Small intestine (tissue), 7 donors: Measurements from ENCODE around the gene PDPN. TPM values are rescaled to one million over a fixed set of nuclear protein-coding genes. Genes with fewer than 3 reads are reported as not detected.

Experiments
- DNase-seq, 2 donors: peaks; one replicate each; pipeline versions ENCODE4 v3.0.0 to v3.0.0-alpha.2; 2013
- FAIRE-seq: peaks from 2 replicates; lab custom pipeline; 2012; peaks lifted over from hg19 to GRCh38; lab: Jason Lieb, UNC
- H3K27ac ChIP-seq, 3 donors: one replicate each; pipeline ENCODE4 v1.5.1; 2013; ENCODE audit warnings: low read length in 2 of 3, mild to moderate bottlenecking in 2 of 3, control low read depth in 1 of 3, inconsistent platforms in 1 of 3, low read depth in 1 of 3, moderate library complexity in 1 of 3
- H3K27me3 ChIP-seq, 3 donors: one replicate each; pipeline ENCODE4 v1.6.1; 2013; ENCODE audit warnings: low read length in 3 of 3, inconsistent platforms in 1 of 3; ENCODE audit not compliant: control insufficient read depth in 3 of 3, insufficient read depth in 3 of 3
- H3K36me3 ChIP-seq, 3 donors: one replicate each; pipeline ENCODE4 v1.6.1; 2013; ENCODE audit warnings: low read length in 3 of 3, inconsistent platforms in 1 of 3, low read depth in 1 of 3, mild to moderate bottlenecking in 1 of 3, moderate library complexity in 1 of 3; ENCODE audit not compliant: control insufficient read depth in 3 of 3, insufficient read depth in 2 of 3
- H3K4me1 ChIP-seq, 3 donors: one replicate each; pipeline ENCODE4 v1.6.1; 2013; ENCODE audit warnings: low read length in 2 of 3, inconsistent platforms in 1 of 3, low read depth in 1 of 3, mild to moderate bottlenecking in 1 of 3, moderate library complexity in 1 of 3; ENCODE audit not compliant: control insufficient read depth in 3 of 3, insufficient read depth in 2 of 3
- H3K4me3 ChIP-seq, 3 donors: one replicate each; pipeline ENCODE4 v1.5.1; 2013; ENCODE audit warnings: low read length in 3 of 3, control low read depth in 1 of 3, inconsistent platforms in 1 of 3, low read depth in 1 of 3, mild to moderate bottlenecking in 1 of 3, moderate library complexity in 1 of 3
- H3K9me3 ChIP-seq, 2 donors: one replicate each; pipeline ENCODE4 v1.6.1; 2013; ENCODE audit warnings: low read depth in 1 of 2, low read length in 1 of 2; ENCODE audit not compliant: control insufficient read depth in 2 of 2, insufficient read depth in 1 of 2
- WGBS, 3 donors: extraction: QIAGEN DNeasy Blood & Tissue Kit; methylation state at CpG; one replicate each; pipeline ENCODE4 v1.1.7; 2013; 5-methylcytosine and 5-hydroxymethylcytosine counted together
- polyA plus RNA-seq, 4 donors: library from polyadenylated mRNA; stranded (reverse) in 3 of 4; unstranded in 1 of 4; fragments of 200-250 nt in 3 of 4; fragments of 120-200 nt in 1 of 4; gene quantifications; one replicate each; pipeline versions ENCODE4 v1.2.1 to v1.2.3, GENCODE V29; 2013
- donor health status: healthy with polysubstance abuse.
- donor health status: control.
- donor health status: control.
- donor health status: Bipolar disorder and iron deficiency.
- donor health status: healthy.

PDPN gene
- polyA plus RNA-seq, 4 donors: 0.89 to 18.7 (median 3.5) TPM

DNA sequence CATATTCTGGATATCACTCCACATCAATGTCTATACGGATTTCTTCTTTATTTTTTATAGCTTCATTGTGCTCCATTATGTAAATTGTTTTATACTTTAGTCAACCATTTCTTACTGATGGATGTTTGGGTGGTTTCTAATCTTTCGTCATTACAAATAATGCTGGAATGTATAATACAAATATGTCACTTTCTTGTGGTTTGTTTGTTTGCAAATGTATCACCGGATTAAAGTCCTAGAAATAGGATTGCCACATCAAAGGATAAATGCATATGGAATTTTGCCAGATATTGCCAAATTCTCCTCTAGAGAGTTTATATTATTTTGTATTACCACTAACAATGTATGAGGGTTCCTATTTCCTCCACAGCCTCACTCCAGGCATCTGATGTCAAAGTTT is 67.6 kb downstream of the PDPN start:
- no peak for FAIRE-seq
- H3K36me3 ChIP-seq: no peaks in the 10 kb centered on the region

DNA sequence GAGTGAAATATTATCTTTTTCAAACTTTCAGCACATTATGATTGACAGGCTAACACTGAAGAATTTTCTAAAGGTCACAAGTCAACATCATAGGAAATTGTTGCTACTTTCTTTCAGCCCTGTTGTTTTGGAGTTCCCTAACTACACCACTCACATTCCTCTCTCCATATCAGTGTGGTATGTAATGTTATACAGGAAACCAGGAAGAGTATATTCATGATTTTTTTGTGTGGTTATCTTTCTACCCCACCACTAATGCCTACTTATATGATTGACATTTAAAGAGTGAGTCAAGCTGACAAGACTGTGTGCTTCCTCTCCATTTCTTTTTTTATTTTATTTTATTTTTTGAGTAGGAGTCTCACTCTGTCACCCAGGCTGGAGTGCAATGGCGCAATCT is 68.6 kb downstream of the PDPN start:
- H3K4me1 ChIP-seq: no peaks in the 10 kb centered on the region
- H3K9me3 ChIP-seq: no peaks in the 10 kb centered on the region
- no peak overlapping the region for H3K27ac ChIP-seq
- FAIRE-seq: no peak
- H3K27me3 ChIP-seq: no peaks in the 10 kb centered on the region
- 95 to 97% (median 97%) methylated on average over 1 of the region's 1 CpG for WGBS, 3 donors
- DNase-seq: no peak
- H3K36me3 ChIP-seq: no peaks in the 10 kb centered on the region
- no peak overlapping the region for H3K4me3 ChIP-seq

More for the DNA sequence above, 67.6 kb downstream of the PDPN start:
- Histone ChIP-seq H3K27me3 (no peaks in the 10 kb centered on the region), H3K4me3 (no peak overlapping the region), H3K9me3 (no peaks in the 10 kb centered on the region), H3K27ac (no peak overlapping the region), H3K4me1 (no peaks in the 10 kb centered on the region)
- WGBS, 3 donors: 43 to 52% (median 51%) methylated on average over 3 of the region's 3 CpGs
- DNase-seq: no peak

- Histone ChIP-seq H3K36me3 (no peaks in the 10 kb centered on the region), H3K27ac (no peak overlapping the region), H3K9me3 (no peaks in the 10 kb centered on the region), H3K4me1 (peaks cover 0 to 4% (median 0%) of the 10 kb centered on the region in 3 donors), H3K27me3 (no peaks in the 10 kb centered on the region), H3K4me3 (no peak overlapping the region)
- FAIRE-seq: no peak
- 71 to 77% (median 74%) methylated on average over 5 of the region's 5 CpGs for WGBS, 3 donors
- DNase-seq: no peak
These were observed 77.9 kb downstream of the PDPN start for GRCh38 chr1:13661539-13661938.

- peaks cover 0 to 4% (median 0%) of the 10 kb centered on the region in 3 donors for H3K4me1 ChIP-seq
- no peaks in the 10 kb centered on the region for H3K9me3 ChIP-seq
- WGBS, 3 donors: 50 to 76% (median 75%) methylated on average over 4 of the region's 4 CpGs
- no peak overlapping the region for H3K4me3 ChIP-seq
- no peaks in the 10 kb centered on the region for H3K36me3 ChIP-seq
- no peak overlapping the region for H3K27ac ChIP-seq
- no peaks in the 10 kb centered on the region for H3K27me3 ChIP-seq
- FAIRE-seq (no peak), DNase-seq (no peak)
These were observed 78.9 kb downstream of the PDPN start for GRCh38 chr1:13662493-13662892.

GRCh38 chr1:13663969-13664368 is 80.3 kb downstream of the PDPN start:
- peaks cover 0 to 4% (median 0%) of the 10 kb centered on the region in 3 donors for H3K4me1 ChIP-seq
- no peaks in the 10 kb centered on the region for H3K27me3 ChIP-seq
- no peak for DNase-seq
- 34 to 62% (median 48%) methylated on average over 4 of the region's 4 CpGs for WGBS, 3 donors
- no peaks in the 10 kb centered on the region for H3K9me3 ChIP-seq
- H3K36me3 ChIP-seq: no peaks in the 10 kb centered on the region
- no peak overlapping the region for H3K4me3 ChIP-seq
- no peak overlapping the region for H3K27ac ChIP-seq
- no peak for FAIRE-seq

- Histone ChIP-seq H3K4me3 (no peak overlapping the region), H3K36me3 (no peaks in the 10 kb centered on the region), H3K9me3 (no peaks in the 10 kb centered on the region), H3K4me1 (peaks cover 0 to 4% (median 0%) of the 10 kb centered on the region in 3 donors), H3K27me3 (no peaks in the 10 kb centered on the region), H3K27ac (no peak overlapping the region)
- DNase-seq (peak in 1 of 2 donors; percentile 10), FAIRE-seq (no peak)
- 22 to 61% (median 26%) methylated on average over 1 of the region's 1 CpG for WGBS, 3 donors
These were observed 80.8 kb downstream of the PDPN start for GRCh38 chr1:13664451-13664850.

DNA sequence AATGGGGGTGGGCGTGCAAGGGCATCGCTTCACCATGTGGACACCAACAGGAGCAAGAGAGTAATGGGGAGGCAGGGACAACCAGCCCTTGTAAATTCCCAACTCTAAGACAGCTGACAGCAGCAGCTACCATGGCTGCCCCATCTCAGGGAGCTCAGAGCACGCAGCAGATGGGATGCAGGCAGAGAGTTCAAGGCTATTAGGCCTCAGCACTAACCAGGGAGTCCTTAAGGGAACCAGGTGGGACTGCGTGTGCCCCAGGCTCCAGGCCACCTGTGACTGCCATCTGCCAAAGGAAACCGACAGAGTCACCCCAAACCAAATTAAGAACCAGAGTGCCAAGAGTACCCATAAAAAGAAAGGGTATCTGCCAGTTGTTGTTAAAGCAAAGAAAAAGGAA is 82.7 kb downstream of the PDPN start:
- Histone ChIP-seq H3K27ac (no peak overlapping the region), H3K27me3 (no peaks in the 10 kb centered on the region), H3K9me3 (no peaks in the 10 kb centered on the region), H3K4me1 (peaks cover 0 to 4% (median 0%) of the 10 kb centered on the region in 3 donors), H3K36me3 (no peaks in the 10 kb centered on the region), H3K4me3 (no peak overlapping the region)
- FAIRE-seq: no peak
- DNase-seq: no peak
- WGBS, 3 donors: 84 to 89% (median 85%) methylated on average over 5 of the region's 5 CpGs

Other genes starting within 250 kb of the PDPN start
- not detected for gene PRAMEF14, start 236.7 kb upstream of the PDPN start, polyA plus RNA-seq
- gene PRAMEF19, start 211.9 kb upstream of the PDPN start, polyA plus RNA-seq: not detected
- not detected for gene PRAMEF17, start 194.2 kb upstream of the PDPN start, polyA plus RNA-seq
- not detected for gene PRAMEF20, start 173.4 kb upstream of the PDPN start, polyA plus RNA-seq
- gene LRRC38, start 69.8 kb upstream of the PDPN start, polyA plus RNA-seq: under 1 TPM in 2 of 4 donors, not detected in 2; 0.09 to 0.37 TPM
- gene PRDM2, start 116.4 kb downstream of the PDPN start, polyA plus RNA-seq: 10 to 100 TPM in 3 of 4 donors, 1 to 10 TPM in 1; 9.5 to 22.7 (median 11.7) TPM